ENCODE results near the gene RBP2.
"Not testable (repeated sequence)": the region's sequence is repeated elsewhere in the genome, so short reads cannot be mapped to it uniquely, and the experiment has no call there.

The RBP2 gene

GRCh38 chr3:139440639-139441556 is 35.4 kb downstream of the RBP2 start:
- DNase-seq = no peak

- DNase-seq = no peak
These were observed 37.0 kb downstream of the RBP2 start for GRCh38 chr3:139439278-139439677.

- DNase-seq = no peak
These were observed 41.5 kb downstream of the RBP2 start for GRCh38 chr3:139434764-139435307.

GRCh38 chr3:139434228-139434627 is 42.1 kb downstream of the RBP2 start:
- DNase-seq = no peak

GRCh38 chr3:139433089-139433488 is 43.2 kb downstream of the RBP2 start:
- DNase-seq = no peak

- no peak for DNase-seq
These were observed 45.8 kb downstream of the RBP2 start for GRCh38 chr3:139430493-139430892.

- no peak for DNase-seq
These were observed 48.8 kb downstream of the RBP2 start for GRCh38 chr3:139427283-139428060.

- no peak for DNase-seq
These were observed 50.4 kb downstream of the RBP2 start for GRCh38 chr3:139425745-139426400.

- no peak for DNase-seq
These were observed 53.1 kb downstream of the RBP2 start for GRCh38 chr3:139423232-139423631.

- DNase-seq = no peak
These were observed 54.9 kb downstream of the RBP2 start for GRCh38 chr3:139421460-139421859.

GRCh38 chr3:139421040-139421439 is 55.3 kb downstream of the RBP2 start:
- DNase-seq = no peak

- no peak for DNase-seq
These were observed 58.2 kb downstream of the RBP2 start for GRCh38 chr3:139418144-139418543.

- no peak for DNase-seq
These were observed 60.0 kb downstream of the RBP2 start for GRCh38 chr3:139416275-139416674.

GRCh38 chr3:139414608-139415224 is 61.6 kb downstream of the RBP2 start:
- DNase-seq = no peak

- not testable (repeated sequence) for DNase-seq
These were observed 63.4 kb downstream of the RBP2 start for GRCh38 chr3:139412891-139413290.
